Measurements from ENCODE around the gene ZNF543. TPM values are rescaled to one million over a fixed set of nuclear protein-coding genes. Genes with fewer than 3 reads are reported as not detected.

Gene ZNF543
- total RNA-seq, 1 donor from 2014 or later = 7.8 TPM

Other genes with a start within 250 kb of the ZNF543 start
- not detected in 2 replicates for gene USP29, start 200.5 kb upstream of the ZNF543 start, total RNA-seq
- gene ZIM3, start 175.3 kb upstream of the ZNF543 start, total RNA-seq = not detected in 2 replicates
- gene DUXA, start 153.0 kb upstream of the ZNF543 start, total RNA-seq = not detected in 2 replicates
- 11.4 and 23.1 TPM in 2 replicates for gene ZNF264, start 129.0 kb upstream of the ZNF543 start, total RNA-seq
- gene AURKC, start 89.4 kb upstream of the ZNF543 start, total RNA-seq = 0.13 and 0.38 TPM in 2 replicates
- gene ZNF805, start 79.8 kb upstream of the ZNF543 start, total RNA-seq = 19.8 and 25.3 TPM in 2 replicates
- 37.4 and 57.8 TPM in 2 replicates for gene ZNF460, start 40.0 kb upstream of the ZNF543 start, total RNA-seq
- 8.1 and 10.7 TPM in 2 replicates for gene ZNF304, start 30.8 kb downstream of the ZNF543 start, total RNA-seq
- 8.0 and 11.1 TPM in 2 replicates for gene TRAPPC2B, start 43.1 kb downstream of the ZNF543 start, total RNA-seq
- 2.3 and 3.0 TPM in 2 replicates for gene ZNF547, start 43.1 kb downstream of the ZNF543 start, total RNA-seq
- gene ZNF548, start 69.4 kb downstream of the ZNF543 start, total RNA-seq = 8.0 and 13.5 TPM in 2 replicates
- 9.8 and 10.9 TPM in 2 replicates for gene ZNF17, start 90.7 kb downstream of the ZNF543 start, total RNA-seq
- gene ZNF749, start 114.9 kb downstream of the ZNF543 start, total RNA-seq = 8.5 and 11.5 TPM in 2 replicates
- 0.13 and 0.51 TPM in 2 replicates for gene VN1R1, start 136.7 kb downstream of the ZNF543 start, total RNA-seq
- gene ZNF772, start 157.1 kb downstream of the ZNF543 start, total RNA-seq = 13.1 and 14.7 TPM in 2 replicates
- 7.7 and 14.9 TPM in 2 replicates for gene ZNF419, start 167.3 kb downstream of the ZNF543 start, total RNA-seq
- 5.8 and 12.1 TPM in 2 replicates for gene ZNF773, start 179.5 kb downstream of the ZNF543 start, total RNA-seq
- 2.8 and 4.9 TPM in 2 replicates for gene ZNF549, start 206.9 kb downstream of the ZNF543 start, total RNA-seq
- gene ZNF550, start 239.4 kb downstream of the ZNF543 start, total RNA-seq = 4.2 and 7.3 TPM in 2 replicates